ENCODE data around the gene CDPF1. TPM values are rescaled to one million over a fixed set of nuclear protein-coding genes. Genes with fewer than 3 reads are reported as not detected.
A peak's percentile ranks its signal among the peaks of the same experiment; 100 is the strongest.

CDPF1 gene
- total RNA-seq (2014; rRNA removed) (14.1 and 21.0 TPM in 2 replicates), Bru-seq, nascent RNA (percentile 58 among the genes with signal in this experiment), BruChase-seq, experiment 1, labeled RNA remaining after a 6-hour chase (percentile 49 among the genes with signal in this experiment), BruChase-seq, experiment 2, labeled RNA remaining after a 2-hour chase (percentile 51 among the genes with signal in this experiment)
- long read RNA-seq, transcript CDPF1-201 (4 exons, 1,875 nt), result major isoform, 6 of 17 reads
- long read RNA-seq, partial matches to known transcripts, result 3 of 17 reads
- long read RNA-seq, other reads (novel, unspliced or antisense), result 5 of 17 reads

DNA sequence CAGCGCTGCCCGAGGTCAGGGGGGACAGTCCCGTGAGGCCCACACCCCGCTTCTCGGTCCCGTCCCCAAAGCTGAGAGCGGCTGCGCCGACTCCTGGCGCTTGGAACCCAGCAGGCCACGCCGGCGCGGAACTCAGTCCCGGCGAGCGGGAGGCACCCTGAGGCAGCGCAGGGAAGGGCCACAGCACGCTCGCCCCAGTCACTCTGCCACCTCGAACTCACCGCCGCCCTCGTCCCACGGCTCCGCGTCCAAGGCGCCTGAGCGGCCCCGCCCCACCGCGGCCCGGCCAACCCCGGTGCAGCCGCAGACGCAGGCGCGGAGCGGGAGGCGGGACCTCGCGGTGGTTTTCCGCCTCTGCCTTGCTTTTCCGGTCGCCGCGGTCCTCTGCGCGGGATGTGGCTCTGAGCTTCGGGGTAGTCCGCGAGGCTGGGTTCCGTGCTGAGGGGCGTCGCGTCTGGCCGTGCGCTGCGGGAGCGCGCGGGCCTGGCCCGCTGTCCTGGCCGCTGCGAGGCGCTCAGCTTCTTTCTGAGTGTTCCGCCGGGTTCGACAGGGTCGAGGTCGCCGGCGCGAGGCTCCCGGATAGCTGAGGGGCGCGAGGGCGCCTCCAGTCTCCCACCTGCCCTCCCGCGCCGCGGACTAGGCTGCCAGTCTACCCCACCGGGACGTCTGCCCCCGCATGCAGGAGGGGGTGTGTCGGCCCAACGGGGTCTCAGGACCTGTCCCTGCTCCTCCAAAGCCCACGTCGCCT is at the start of gene CDPF1:
TSS of gene CDPF1 (minus strand) at position 259 of the 748 bp plus-strand sequence. CDS start 2,009 bp downstream, outside the sequence.
- intact Hi-C loops (cut with micrococcal nuclease), result loop anchor here (5.0 kb wide), 1 partner anchor 103 kb away; no protein-coding TSS in a partner anchor

DNA sequence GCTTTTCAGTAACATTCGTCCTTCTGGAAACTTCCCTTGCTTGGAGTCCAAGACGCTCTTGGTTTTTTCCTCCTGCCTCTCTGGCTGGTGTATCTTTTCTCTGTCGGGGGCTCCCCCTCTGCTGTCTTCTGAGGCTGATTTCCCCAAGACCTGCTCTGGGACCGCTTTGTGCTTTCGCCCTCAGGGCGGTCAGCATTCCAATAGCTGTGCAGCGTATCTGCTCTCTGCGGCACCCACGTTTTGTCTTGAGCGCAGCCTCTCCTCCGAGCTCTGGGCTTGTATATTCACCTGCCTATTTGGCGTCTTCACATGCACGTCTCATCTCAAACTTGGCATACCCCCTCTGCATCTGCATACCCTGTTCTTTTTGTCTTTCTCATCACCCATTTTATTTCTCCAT is 49.0 kb upstream of the CDPF1 start:
- intact Hi-C loops (cut with micrococcal nuclease), result loop anchor here (5.0 kb wide), 1 partner anchor 177 kb away; no protein-coding TSS in a partner anchor
- H3K36me3 ChIP-seq (ENCODE audit: low read depth, low read length), result peaks cover 18% of the 10 kb centered on the region
- no peak overlapping the region for H3K9ac ChIP-seq (ENCODE audit: low read length)
- no peaks in the 10 kb centered on the region for H3K9me3 ChIP-seq (ENCODE audit: low read length)
- H3F3A ChIP-seq (ENCODE audit: low read length, unreplicated experiment), result no peaks in the 10 kb centered on the region
- ATAC-seq (no peak), DNase-seq (no peak)
- TF ChIP-seq EZH2 (IDR thresholded peaks at IDR 0.05; ENCODE audit: low read length, unreplicated experiment) (no peak), EZH2phosphoT487 (IDR thresholded peaks at IDR 0.05; ENCODE audit: borderline replicate concordance, low read length) (no peak), CTCF (conservative IDR thresholded peaks at IDR 0.05; ENCODE audit: low read depth, low read length) (no peak)
- peaks cover 61% of the 10 kb centered on the region for H3K79me2 ChIP-seq (ENCODE audit: low read length)
- H3K4me1 ChIP-seq (ENCODE audit: insufficient read depth, low read length), result peaks cover 18% of the 10 kb centered on the region
- ChIA-PET POLR2A (ENCODE audit: unreplicated experiment) (no interaction called here), CTCF (no interaction called here)
- H3K27ac ChIP-seq (ENCODE audit: low read length), result no peak overlapping the region
- no peaks in the 10 kb centered on the region for H3K27me3 ChIP-seq (ENCODE audit: low read length)
- peaks cover 10% of the 10 kb centered on the region; the same call in 1 of the 2 replicates for H4K20me1 ChIP-seq (ENCODE audit: low read length)
- H3K9me2 ChIP-seq (replicated peaks; ENCODE audit: low read length), result no peaks in the 10 kb centered on the region
- no peak overlapping the region for H3K4me3 ChIP-seq (ENCODE audit: low read length)
- no peak overlapping the region for H3K4me2 ChIP-seq (ENCODE audit: low read length)
- no peak overlapping the region for H2AFZ ChIP-seq (ENCODE audit: low read length)
- BruUV-seq (replicated peaks), result no TSS peak

More for the DNA sequence above, at the start of gene CDPF1:
- ATAC-seq (peak; percentile 97), DNase-seq (peak; percentile 82)
- Histone ChIP-seq H3K9me3 (ENCODE audit: low read length) (no peaks in the 10 kb centered on the region), H3K9ac (ENCODE audit: low read length) (peak within 1 kb of the TSS; percentile 90), H3K4me3 (ENCODE audit: low read length) (peak within 1 kb of the TSS; percentile 90), H3K36me3 (ENCODE audit: low read depth, low read length) (no peaks in the 10 kb centered on the region), H2AFZ (ENCODE audit: low read length) (peak within 1 kb of the TSS; percentile 84), H3K79me2 (ENCODE audit: low read length) (peaks cover 25% of the 10 kb centered on the region), H3K9me2 (replicated peaks; ENCODE audit: low read length) (no peaks in the 10 kb centered on the region), H3K27me3 (ENCODE audit: low read length) (no peaks in the 10 kb centered on the region), H3K4me1 (ENCODE audit: insufficient read depth, low read length) (peaks cover 15% of the 10 kb centered on the region), H3K27ac (ENCODE audit: low read length) (peak within 1 kb of the TSS; percentile 40), H3K4me2 (ENCODE audit: low read length) (peak within 1 kb of the TSS; percentile 95), H3F3A (ENCODE audit: low read length, unreplicated experiment) (no peaks in the 10 kb centered on the region), H4K20me1 (ENCODE audit: low read length) (no peaks in the 10 kb centered on the region)
- no peak for TF ChIP-seq EZH2phosphoT487 (IDR thresholded peaks at IDR 0.05; ENCODE audit: borderline replicate concordance, low read length)
- no peak for TF ChIP-seq EZH2 (IDR thresholded peaks at IDR 0.05; ENCODE audit: low read length, unreplicated experiment)
- TSS peak; percentile 37 for BruUV-seq (replicated peaks)
- CTCF ChIA-PET, result no interaction called here
- POLR2A ChIA-PET (ENCODE audit: unreplicated experiment), result interaction anchor here (0.6 kb wide), 2 partner anchors 11 to 18 kb away, joined by 3 to 15 read pairs; partner anchors contain the start of gene TTC38

GRCh38 chr22:46297151-46297812 is 47.2 kb upstream of the CDPF1 start:
- TSS peak; percentile 26 for BruUV-seq (replicated peaks)
- DNase-seq, result peak; percentile 43
- CTCF ChIA-PET, result no interaction called here

More at GRCh38 chr22:46297151-46297812, 47.2 kb upstream of the CDPF1 start:
- H3K9me2 ChIP-seq (replicated peaks; ENCODE audit: low read length), result no peaks in the 10 kb centered on the region
- H3K36me3 ChIP-seq (ENCODE audit: low read depth, low read length), result peaks cover 18% of the 10 kb centered on the region
- intact Hi-C loops (cut with micrococcal nuclease), result loop anchor here (5.0 kb wide), 1 partner anchor 175 kb away; no protein-coding TSS in a partner anchor
- no peaks in the 10 kb centered on the region for H3F3A ChIP-seq (ENCODE audit: low read length, unreplicated experiment)
- no peaks in the 10 kb centered on the region for H4K20me1 ChIP-seq (ENCODE audit: low read length)
- H3K79me2 ChIP-seq (ENCODE audit: low read length), result peaks cover 44% of the 10 kb centered on the region
- peak overlapping the region; percentile 98 for H3K4me2 ChIP-seq (ENCODE audit: low read length)
- TF ChIP-seq CTCF (conservative IDR thresholded peaks at IDR 0.05; ENCODE audit: low read depth, low read length) (no peak), EZH2 (IDR thresholded peaks at IDR 0.05; ENCODE audit: low read length, unreplicated experiment) (no peak), EZH2phosphoT487 (IDR thresholded peaks at IDR 0.05; ENCODE audit: borderline replicate concordance, low read length) (no peak)
- H3K9ac ChIP-seq (ENCODE audit: low read length), result peak overlapping the region; percentile 76
- H2AFZ ChIP-seq (ENCODE audit: low read length), result peak overlapping the region; percentile 67
- no peaks in the 10 kb centered on the region for H3K9me3 ChIP-seq (ENCODE audit: low read length)
- H3K27ac ChIP-seq (ENCODE audit: low read length), result no peak overlapping the region
- POLR2A ChIA-PET (ENCODE audit: unreplicated experiment), result no interaction called here
- peaks cover 13% of the 10 kb centered on the region for H3K4me1 ChIP-seq (ENCODE audit: insufficient read depth, low read length)
- peak overlapping the region; percentile 84 for H3K4me3 ChIP-seq (ENCODE audit: low read length)
- no peaks in the 10 kb centered on the region for H3K27me3 ChIP-seq (ENCODE audit: low read length)
- ATAC-seq, result peak; percentile 32
